IMR-90 (cell line): ENCODE measurements around the gene IL20RA. TPM values are rescaled to one million over a fixed set of nuclear protein-coding genes. Genes with fewer than 3 reads are reported as not detected.

Source experiments
- ATAC-seq: fragments of 200-7000 bp; cut with Tn5 transposase; 2 replicates; pipeline ENCODE4 v1.9.1; 2020; ENCODE audit warnings: low read depth, mild to moderate bottlenecking, moderate library complexity
- BruUV-seq: library from RNA; stranded (reverse); fragments of 400-500 nt; replicated peaks from 2 replicates; lab custom pipeline; 2021; lab: Mats Ljungman, UMichigan
- CTCF ChIA-PET: fragments of 300-600 bp; formaldehyde crosslinking; extraction: SDS; loops from one replicate; lab custom pipeline; 2021; ENCODE audit warnings: antibody characterized with exemption; lab: Yijun Ruan, JAX
- POLR2A ChIA-PET: fragments of 300-600 bp; sonication (Branson Sonifier 250); formaldehyde crosslinking; loops from one replicate; lab custom pipeline; 2022; ENCODE audit warnings: antibody characterized with exemption; ENCODE audit not compliant: unreplicated experiment; lab: Charles Lee
- DNase-seq: peaks from one replicate; pipeline ENCODE4 v3.0.0; 2013
- H2AFZ ChIP-seq: replicated peaks from 2 replicates; pipeline ENCODE3; 2013; ENCODE audit warnings: low read length, mild to moderate bottlenecking; ENCODE audit not compliant: poor library complexity
- H2AK5ac ChIP-seq: 2 replicates; pipeline ENCODE4 v1.6.1; 2013; ENCODE audit warnings: low read depth, low read length, inconsistent platforms
- H2AK9ac ChIP-seq: replicated peaks from 2 replicates; pipeline ENCODE3; 2013; ENCODE audit warnings: mild to moderate bottlenecking, low read depth, low read length, moderate library complexity; ENCODE audit not compliant: poor library complexity
- H2BK120ac ChIP-seq: 2 replicates; pipeline ENCODE4 v1.6.1; 2013; ENCODE audit warnings: low read depth, low read length, inconsistent platforms
- H2BK15ac ChIP-seq: 3 replicates; pipeline ENCODE4 v1.6.1; 2013; ENCODE audit warnings: low read depth, low read length, inconsistent platforms
- H2BK20ac ChIP-seq: 2 replicates; pipeline ENCODE4 v1.6.1; 2013; ENCODE audit warnings: low read depth, mild to moderate bottlenecking, inconsistent platforms, low read length, moderate library complexity
- H2BK5ac ChIP-seq: 2 replicates; pipeline ENCODE4 v1.6.1; 2013; ENCODE audit warnings: mild to moderate bottlenecking, low read depth, low read length, inconsistent platforms; ENCODE audit not compliant: poor library complexity, severe bottlenecking
- H3K14ac ChIP-seq: replicated peaks from 2 replicates; pipeline ENCODE4 v1.6.1; 2013; ENCODE audit warnings: low read depth, low read length, inconsistent platforms
- H3K18ac ChIP-seq: 2 replicates; pipeline ENCODE4 v1.6.1; 2013; ENCODE audit warnings: low read depth, low read length, control low read depth
- H3K23ac ChIP-seq: 2 replicates; pipeline ENCODE4 v1.6.1; 2013; ENCODE audit warnings: low read depth, low read length, inconsistent platforms
- H3K27ac ChIP-seq: 2 replicates; pipeline ENCODE4 v1.5.1; 2013; ENCODE audit warnings: mild to moderate bottlenecking, control low read depth, low read length; ENCODE audit not compliant: insufficient read depth
- H3K27me3 ChIP-seq: 2 replicates; pipeline ENCODE4 v1.6.1; 2013; ENCODE audit warnings: low read length; ENCODE audit not compliant: control insufficient read depth, insufficient read depth
- H3K36me3 ChIP-seq: 2 replicates; pipeline ENCODE4 v1.6.1; 2013; ENCODE audit warnings: low read length, mixed read lengths; ENCODE audit not compliant: control insufficient read depth, insufficient read depth
- H3K4ac ChIP-seq: 2 replicates; pipeline ENCODE4 v1.6.1; 2013; ENCODE audit warnings: low read depth, low read length, inconsistent platforms
- H3K4me1 ChIP-seq: 2 replicates; pipeline ENCODE4 v1.6.1; 2013; ENCODE audit warnings: low read length, mixed read lengths; ENCODE audit not compliant: control insufficient read depth, insufficient read depth
- H3K4me2 ChIP-seq: 2 replicates; pipeline ENCODE4 v1.6.1; 2013; ENCODE audit warnings: low read depth, mild to moderate bottlenecking, control low read depth, low read length, moderate library complexity
- H3K4me3 ChIP-seq: 2 replicates; pipeline ENCODE4 v1.5.1; 2013; ENCODE audit warnings: low read depth, mild to moderate bottlenecking, control low read depth, low read length, moderate library complexity; ENCODE audit not compliant: insufficient read depth
- H3K56ac ChIP-seq: 2 replicates; pipeline ENCODE4 v1.6.1; 2013; ENCODE audit warnings: low read length, inconsistent platforms; ENCODE audit not compliant: insufficient read depth; ENCODE audit errors: extremely low read depth
- H3K79me1 ChIP-seq, 2 experiments: 2 replicates each; pipeline ENCODE4 v1.6.1; 2013; ENCODE audit warnings: low read length in 2 of 2, inconsistent platforms in 1 of 2, low read depth in 1 of 2
- H3K9ac ChIP-seq: 2 replicates; pipeline ENCODE4 v1.6.1; 2013; ENCODE audit warnings: low read depth, low read length, control low read depth
- H3K9me1 ChIP-seq: 2 replicates; pipeline ENCODE4 v1.6.1; 2013; ENCODE audit warnings: low read length, inconsistent platforms; ENCODE audit not compliant: insufficient read depth
- H3K9me3 ChIP-seq: 2 replicates; pipeline ENCODE4 v1.6.1; 2013; ENCODE audit warnings: low read length; ENCODE audit not compliant: control insufficient read depth, insufficient read depth
- H4K20me1 ChIP-seq: 2 replicates; pipeline ENCODE4 v1.6.1; 2013; ENCODE audit warnings: low read length, inconsistent platforms; ENCODE audit not compliant: insufficient read depth
- H4K5ac ChIP-seq: 2 replicates; pipeline ENCODE4 v1.6.1; 2013; ENCODE audit warnings: mild to moderate bottlenecking, low read depth, low read length, control low read depth
- H4K8ac ChIP-seq, 2 experiments: 2 replicates each; pipeline ENCODE4 v1.6.1; 2013; ENCODE audit warnings: low read depth in 2 of 2, low read length in 2 of 2, control low read depth in 1 of 2, inconsistent platforms in 1 of 2
- H4K91ac ChIP-seq: 2 replicates; pipeline ENCODE4 v1.6.1; 2013; ENCODE audit warnings: low read depth, low read length, inconsistent platforms; ENCODE audit not compliant: insufficient read depth
- BHLHE40 ChIP-seq: fragments of 150-350 bp; IDR thresholded peaks from 2 replicates; pipeline ENCODE4 v1.6.1; 2016; ENCODE audit warnings: mild to moderate bottlenecking, low read depth, low read length
- CEBPB ChIP-seq: IDR thresholded peaks from 2 replicates; pipeline ENCODE4 v1.6.1; 2012; ENCODE audit warnings: low read depth, low read length, improper control_type of control experiment
- CHD1 ChIP-seq: IDR thresholded peaks from 2 replicates; pipeline ENCODE4 v1.6.1; 2012; ENCODE audit warnings: low read depth, low read length, improper control_type of control experiment
- CTCF ChIP-seq: conservative IDR thresholded peaks from 2 replicates; pipeline ENCODE4 v1.5.1; 2012; ENCODE audit warnings: mild to moderate bottlenecking, low read depth, low read length, improper control_type of control experiment
- ELK1 ChIP-seq: fragments of 150-350 bp; IDR thresholded peaks from 2 replicates; pipeline ENCODE4 v1.6.1; 2016; ENCODE audit warnings: low read depth, mild to moderate bottlenecking, low read length, moderate library complexity, borderline replicate concordance
- FOS ChIP-seq: fragments of 150-350 bp; IDR thresholded peaks from 2 replicates; pipeline ENCODE4 v1.6.1; 2016; ENCODE audit warnings: low read depth, low read length
- MAFK ChIP-seq: IDR thresholded peaks from 2 replicates; pipeline ENCODE4 v1.6.1; 2012; ENCODE audit warnings: low read depth, low read length, improper control_type of control experiment
- MAZ ChIP-seq: IDR thresholded peaks from 2 replicates; pipeline ENCODE4 v1.6.1; 2012; ENCODE audit warnings: low read depth, mild to moderate bottlenecking, low read length, improper control_type of control experiment, moderate library complexity, borderline replicate concordance
- MXI1 ChIP-seq: IDR thresholded peaks from 2 replicates; pipeline ENCODE4 v1.6.1; 2012; ENCODE audit warnings: low read depth, mild to moderate bottlenecking, low read length, moderate library complexity, borderline replicate concordance
- NFE2L2 ChIP-seq: fragments of 150-350 bp; IDR thresholded peaks from 2 replicates; pipeline ENCODE4 v1.6.1; 2016; ENCODE audit warnings: low read depth, mild to moderate bottlenecking, low read length
- POLR2A ChIP-seq: IDR thresholded peaks from 2 replicates; pipeline ENCODE4 v1.6.1; 2012; ENCODE audit warnings: mild to moderate bottlenecking, low read depth, low read length
- RAD21 ChIP-seq: IDR thresholded peaks from 2 replicates; pipeline ENCODE4 v1.6.1; 2012; ENCODE audit warnings: low read length, improper control_type of control experiment
- RCOR1 ChIP-seq: IDR thresholded peaks from 2 replicates; pipeline ENCODE4 v1.6.1; 2012; ENCODE audit warnings: mild to moderate bottlenecking, low read length, improper control_type of control experiment; ENCODE audit not compliant: insufficient replicate concordance
- RFX5 ChIP-seq: IDR thresholded peaks from 2 replicates; pipeline ENCODE4 v1.8.0; 2012; ENCODE audit warnings: low read depth, mild to moderate bottlenecking, low read length, moderate library complexity
- SMC3 ChIP-seq: fragments of 150-350 bp; IDR thresholded peaks from 2 replicates; pipeline ENCODE4 v1.6.1; 2016; ENCODE audit warnings: low read depth, mild to moderate bottlenecking, antibody characterized with exemption, low read length, moderate library complexity
- USF2 ChIP-seq: fragments of 150-350 bp; IDR thresholded peaks from 2 replicates; pipeline ENCODE4 v1.6.1; 2017; ENCODE audit warnings: mild to moderate bottlenecking, antibody characterized with exemption, low read length, low read depth
- WGBS, 2 experiments: methylation state at CpG; one replicate each; pipeline versions ENCODE4 v1.1.5 to v1.1.7; 2013; ENCODE audit warnings: missing lambda C conversion rate in 2 of 2; ENCODE audit not compliant: insufficient read length in 1 of 2; ENCODE audit errors: extremely low coverage in 2 of 2; 5-methylcytosine and 5-hydroxymethylcytosine counted together
- dilution Hi-C: fragments of 300-500 bp; cut with HindIII; formaldehyde crosslinking; loops from one replicate; pipeline ENCODE4 v1.14.3; 2018; ENCODE audit warnings: low sequenced_read_pairs; ENCODE audit not compliant: unreplicated experiment
- in situ Hi-C: fragments of 300-500 bp; cut with MboI; formaldehyde crosslinking; loops from 3 replicates; pipeline ENCODE4 v1.14.3; 2019; ENCODE audit warnings: low sequenced_read_pairs, inconsistent platforms, mixed read lengths
- intact Hi-C: fragments of 100-400 bp; cut with micrococcal nuclease; formaldehyde crosslinking; loops from 2 replicates; pipeline ENCODE4 v1.10.0; 2022
- polyA plus RNA-seq, 3 experiments: library from polyadenylated mRNA; depleted of rRNA; stranded (reverse); fragments of >200 nt; gene quantifications; 2 replicates each; pipeline ENCODE4 v1.2.3, GENCODE V29; 2012; ENCODE audit warnings: low replicate concordance in 1 of 3
- total RNA-seq: library from RNA; depleted of rRNA; stranded (reverse); fragments of >200 nt; gene quantifications from 2 replicates; pipeline ENCODE4 v1.2.3, GENCODE V29; 2012

The IL20RA gene
- total and polyA plus RNA-seq, 2 of the 4 experiments (the other 2 are of a cell fraction) = 0.02 TPM; not detected in 1

GRCh38 chr6:137089305-137089704, 44.5 kb upstream of the IL20RA start:
- dilution Hi-C loops (no loop called here), in situ Hi-C loops (no loop called here), intact Hi-C loops (no loop called here)
- H3K27ac ChIP-seq = no peak overlapping the region
- no peaks in the 10 kb centered on the region for H3K9me3 ChIP-seq
- no peak overlapping the region for H4K5ac ChIP-seq
- no peak overlapping the region for H3K4me2 ChIP-seq
- no peak overlapping the region for H2AK9ac ChIP-seq
- no peak overlapping the region for H3K23ac ChIP-seq
- no peaks in the 10 kb centered on the region for H3K4me1 ChIP-seq
- no peak overlapping the region for H3K4me3 ChIP-seq
- no peak for TF ChIP-seq NFE2L2
- no peak for TF ChIP-seq CTCF
- no peak for TF ChIP-seq RCOR1
- TF ChIP-seq CHD1 = no peak
- TF ChIP-seq RFX5 = no peak
- no peak for TF ChIP-seq USF2
- no peak for TF ChIP-seq FOS
- TF ChIP-seq RAD21 = no peak
- TF ChIP-seq MXI1 = no peak
- TF ChIP-seq MAFK = no peak
- no peak for TF ChIP-seq POLR2A
- no peak for TF ChIP-seq BHLHE40
- TF ChIP-seq MAZ = no peak
- TF ChIP-seq CEBPB = no peak
- no peak for TF ChIP-seq ELK1
- TF ChIP-seq SMC3 = no peak
- H3K9ac ChIP-seq = no peak overlapping the region
- WGBS, 2 experiments = no CpG with 5 or more reads among the region's 5 CpGs
- H2BK20ac ChIP-seq = no peak overlapping the region
- H3K27me3 ChIP-seq = peaks cover 14% of the 10 kb centered on the region
- ChIA-PET POLR2A (no interaction called here), CTCF (interaction anchor here (1.1 kb wide), 1 partner anchor 8 kb away, joined by 4 read pairs; no protein-coding TSS in a partner anchor)
- no peak overlapping the region for H2BK5ac ChIP-seq
- H2BK120ac ChIP-seq = no peak overlapping the region
- H3K36me3 ChIP-seq = no peaks in the 10 kb centered on the region
- DNase-seq (no peak), ATAC-seq (no peak)
- H3K56ac ChIP-seq = no peak overlapping the region
- no peaks in the 10 kb centered on the region for H3K79me1 ChIP-seq
- no peak overlapping the region for H3K4ac ChIP-seq
- BruUV-seq = no TSS peak
- H4K91ac ChIP-seq = no peak overlapping the region
- H2AFZ ChIP-seq = no peak overlapping the region
- H4K20me1 ChIP-seq = no peaks in the 10 kb centered on the region
- no peaks in the 10 kb centered on the region for H3K9me1 ChIP-seq
- no peak overlapping the region for H2BK15ac ChIP-seq
- H3K18ac ChIP-seq = no peak overlapping the region
- H2AK5ac ChIP-seq = no peak overlapping the region
- no peak overlapping the region for H4K8ac ChIP-seq
- no peak overlapping the region for H3K14ac ChIP-seq
